ENCODE measurements around the gene COL18A1.
"Not testable (repeated sequence)": the region's sequence is repeated elsewhere in the genome, so short reads cannot be mapped to it uniquely, and the experiment has no call there.

The COL18A1 gene

DNA sequence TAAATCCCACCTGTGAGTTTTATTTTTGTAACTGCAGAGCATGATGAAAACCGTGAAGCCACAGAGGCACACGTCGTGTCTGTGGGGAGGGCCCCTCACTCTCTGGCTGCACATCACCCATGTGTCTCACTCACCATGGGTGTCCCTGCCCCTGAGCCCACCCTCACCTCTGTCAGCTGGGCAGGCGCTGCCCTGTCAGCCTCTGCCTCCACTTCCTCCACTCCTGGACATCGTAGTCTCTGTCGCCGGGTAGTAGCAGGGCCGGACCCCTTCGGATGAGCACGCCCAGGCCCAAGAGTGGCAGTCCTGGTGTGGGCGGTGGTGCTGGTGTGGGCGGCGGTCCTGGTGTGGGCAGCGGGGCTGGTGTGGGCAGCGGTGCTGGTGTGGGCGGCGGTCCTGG, 37.3 kb downstream of the COL18A1 start:
- TF ChIP-seq, protein P1, sequence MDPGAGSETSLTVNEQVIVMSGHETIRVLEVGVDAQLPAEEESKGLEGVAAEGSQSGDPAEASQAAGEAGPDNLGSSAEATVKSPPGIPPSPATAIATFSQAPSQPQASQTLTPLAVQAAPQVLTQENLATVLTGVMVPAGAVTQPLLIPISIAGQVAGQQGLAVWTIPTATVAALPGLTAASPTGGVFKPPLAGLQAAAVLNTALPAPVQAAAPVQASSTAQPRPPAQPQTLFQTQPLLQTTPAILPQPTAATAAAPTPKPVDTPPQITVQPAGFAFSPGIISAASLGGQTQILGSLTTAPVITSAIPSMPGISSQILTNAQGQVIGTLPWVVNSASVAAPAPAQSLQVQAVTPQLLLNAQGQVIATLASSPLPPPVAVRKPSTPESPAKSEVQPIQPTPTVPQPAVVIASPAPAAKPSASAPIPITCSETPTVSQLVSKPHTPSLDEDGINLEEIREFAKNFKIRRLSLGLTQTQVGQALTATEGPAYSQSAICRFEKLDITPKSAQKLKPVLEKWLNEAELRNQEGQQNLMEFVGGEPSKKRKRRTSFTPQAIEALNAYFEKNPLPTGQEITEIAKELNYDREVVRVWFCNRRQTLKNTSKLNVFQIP (CRISPR knock-in tag; IDR thresholded peaks at IDR 0.05; ENCODE audit: borderline replicate concordance, low read depth): no peak
- ATAC-seq: no peak

DNA sequence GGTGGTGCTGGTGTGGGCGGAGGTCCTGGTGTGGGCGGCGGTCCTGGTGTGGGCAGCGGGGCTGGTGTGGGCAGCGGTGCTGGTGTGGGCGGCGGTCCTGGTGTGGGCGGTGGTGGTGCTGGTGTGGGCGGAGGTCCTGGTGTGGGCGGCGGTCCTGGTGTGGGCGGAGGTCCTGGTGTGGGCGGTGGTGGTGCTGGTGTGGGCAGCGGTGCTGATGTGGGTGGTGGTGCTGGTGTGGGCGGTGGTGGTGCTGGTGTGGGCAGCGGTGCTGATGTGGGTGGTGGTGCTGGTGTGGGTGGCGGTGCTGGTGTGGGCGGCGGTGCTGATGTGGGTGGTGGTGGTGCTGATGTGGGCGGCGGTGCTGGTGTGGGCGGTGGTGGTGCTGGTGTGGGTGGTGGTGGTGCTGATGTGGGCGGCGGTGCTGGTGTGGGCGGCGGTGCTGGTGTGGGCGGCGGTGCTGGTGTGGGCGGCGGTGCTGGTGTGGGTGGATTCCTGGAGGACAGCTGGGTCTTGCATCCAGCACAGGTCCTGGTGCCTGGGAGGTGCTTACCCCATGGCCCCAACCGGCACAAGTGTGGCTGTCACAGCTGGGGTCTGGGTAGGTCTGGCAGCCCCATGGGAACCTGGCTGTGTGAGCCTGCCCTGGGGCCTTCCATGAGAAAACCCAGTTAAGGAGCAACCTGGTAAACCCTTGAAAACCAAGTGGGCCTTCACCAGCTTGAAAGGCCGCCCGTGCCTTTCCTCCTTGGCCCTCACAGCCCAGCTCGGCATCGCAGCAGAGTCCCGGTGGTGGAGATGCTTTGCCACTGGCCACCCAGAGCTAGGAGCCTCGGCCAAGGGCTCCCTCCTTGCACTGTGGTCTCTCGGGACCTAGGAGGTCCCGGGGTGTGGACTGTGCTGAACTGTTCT, 38.0 kb downstream of the COL18A1 start:
- ATAC-seq: not testable (repeated sequence)

DNA sequence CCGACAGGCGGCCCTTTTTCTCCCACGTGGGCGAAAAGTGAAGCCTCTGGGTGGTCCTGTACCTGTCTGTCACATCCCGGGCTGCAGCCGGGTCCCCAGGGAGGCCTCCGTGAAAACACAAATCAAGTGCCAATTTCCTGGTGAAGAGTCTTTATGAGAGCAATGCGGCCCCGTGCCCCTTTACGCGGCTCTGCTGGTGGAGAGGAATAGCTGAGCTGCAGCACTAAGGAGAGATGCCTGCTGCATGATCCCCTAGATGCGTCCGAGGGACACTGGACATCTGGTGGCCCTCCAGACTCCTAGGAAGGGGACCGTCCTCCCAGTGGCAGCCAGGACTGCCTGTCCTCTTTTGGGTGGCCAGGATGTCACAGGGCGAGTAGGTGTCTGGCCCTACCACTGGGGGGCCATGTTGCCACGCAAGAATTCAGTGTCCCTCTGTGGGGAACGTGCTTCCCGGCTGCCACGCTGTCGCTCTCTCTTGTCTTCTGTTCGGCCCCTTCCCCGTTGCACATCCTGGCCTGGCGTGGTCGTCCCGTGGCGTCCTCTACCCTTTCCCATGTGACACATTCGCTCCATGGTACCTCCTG, 38.7 kb downstream of the COL18A1 start:
- ATAC-seq: no peak
- TF ChIP-seq ESRRG (CRISPR knock-in tag; IDR thresholded peaks at IDR 0.05) (no peak), ZNF565 (CRISPR knock-in tag; conservative IDR thresholded peaks at IDR 0.05; ENCODE audit: low read depth) (no peak), CSDC2 (CRISPR knock-in tag; IDR thresholded peaks at IDR 0.05) (no peak), ARNTL (CRISPR knock-in tag; IDR thresholded peaks at IDR 0.05; ENCODE audit: borderline replicate concordance, low read depth) (no peak), ZNF70 (CRISPR knock-in tag; IDR thresholded peaks at IDR 0.05) (no peak), GLIS3 (CRISPR knock-in tag; IDR thresholded peaks at IDR 0.05) (no peak), ZFP3 (CRISPR knock-in tag; IDR thresholded peaks at IDR 0.05) (no peak), ZFP30 (CRISPR knock-in tag; IDR thresholded peaks at IDR 0.05) (no peak), RARB (CRISPR knock-in tag; IDR thresholded peaks at IDR 0.05) (no peak), TOX (CRISPR knock-in tag; IDR thresholded peaks at IDR 0.05; ENCODE audit: borderline replicate concordance) (no peak), PPARA (CRISPR knock-in tag; IDR thresholded peaks at IDR 0.05; ENCODE audit: borderline replicate concordance) (no peak), TCF4 (CRISPR knock-in tag; IDR thresholded peaks at IDR 0.05; ENCODE audit: borderline replicate concordance) (no peak), SNAI2 (CRISPR knock-in tag; IDR thresholded peaks at IDR 0.05) (no peak), OSR1 (CRISPR knock-in tag; IDR thresholded peaks at IDR 0.05) (no peak)
- TF ChIP-seq, protein P2, sequence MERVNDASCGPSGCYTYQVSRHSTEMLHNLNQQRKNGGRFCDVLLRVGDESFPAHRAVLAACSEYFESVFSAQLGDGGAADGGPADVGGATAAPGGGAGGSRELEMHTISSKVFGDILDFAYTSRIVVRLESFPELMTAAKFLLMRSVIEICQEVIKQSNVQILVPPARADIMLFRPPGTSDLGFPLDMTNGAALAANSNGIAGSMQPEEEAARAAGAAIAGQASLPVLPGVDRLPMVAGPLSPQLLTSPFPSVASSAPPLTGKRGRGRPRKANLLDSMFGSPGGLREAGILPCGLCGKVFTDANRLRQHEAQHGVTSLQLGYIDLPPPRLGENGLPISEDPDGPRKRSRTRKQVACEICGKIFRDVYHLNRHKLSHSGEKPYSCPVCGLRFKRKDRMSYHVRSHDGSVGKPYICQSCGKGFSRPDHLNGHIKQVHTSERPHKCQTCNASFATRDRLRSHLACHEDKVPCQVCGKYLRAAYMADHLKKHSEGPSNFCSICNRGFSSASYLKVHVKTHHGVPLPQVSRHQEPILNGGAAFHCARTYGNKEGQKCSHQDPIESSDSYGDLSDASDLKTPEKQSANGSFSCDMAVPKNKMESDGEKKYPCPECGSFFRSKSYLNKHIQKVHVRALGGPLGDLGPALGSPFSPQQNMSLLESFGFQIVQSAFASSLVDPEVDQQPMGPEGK (CRISPR knock-in tag; IDR thresholded peaks at IDR 0.05; ENCODE audit: borderline replicate concordance): no peak
- TF ChIP-seq, protein P3, sequence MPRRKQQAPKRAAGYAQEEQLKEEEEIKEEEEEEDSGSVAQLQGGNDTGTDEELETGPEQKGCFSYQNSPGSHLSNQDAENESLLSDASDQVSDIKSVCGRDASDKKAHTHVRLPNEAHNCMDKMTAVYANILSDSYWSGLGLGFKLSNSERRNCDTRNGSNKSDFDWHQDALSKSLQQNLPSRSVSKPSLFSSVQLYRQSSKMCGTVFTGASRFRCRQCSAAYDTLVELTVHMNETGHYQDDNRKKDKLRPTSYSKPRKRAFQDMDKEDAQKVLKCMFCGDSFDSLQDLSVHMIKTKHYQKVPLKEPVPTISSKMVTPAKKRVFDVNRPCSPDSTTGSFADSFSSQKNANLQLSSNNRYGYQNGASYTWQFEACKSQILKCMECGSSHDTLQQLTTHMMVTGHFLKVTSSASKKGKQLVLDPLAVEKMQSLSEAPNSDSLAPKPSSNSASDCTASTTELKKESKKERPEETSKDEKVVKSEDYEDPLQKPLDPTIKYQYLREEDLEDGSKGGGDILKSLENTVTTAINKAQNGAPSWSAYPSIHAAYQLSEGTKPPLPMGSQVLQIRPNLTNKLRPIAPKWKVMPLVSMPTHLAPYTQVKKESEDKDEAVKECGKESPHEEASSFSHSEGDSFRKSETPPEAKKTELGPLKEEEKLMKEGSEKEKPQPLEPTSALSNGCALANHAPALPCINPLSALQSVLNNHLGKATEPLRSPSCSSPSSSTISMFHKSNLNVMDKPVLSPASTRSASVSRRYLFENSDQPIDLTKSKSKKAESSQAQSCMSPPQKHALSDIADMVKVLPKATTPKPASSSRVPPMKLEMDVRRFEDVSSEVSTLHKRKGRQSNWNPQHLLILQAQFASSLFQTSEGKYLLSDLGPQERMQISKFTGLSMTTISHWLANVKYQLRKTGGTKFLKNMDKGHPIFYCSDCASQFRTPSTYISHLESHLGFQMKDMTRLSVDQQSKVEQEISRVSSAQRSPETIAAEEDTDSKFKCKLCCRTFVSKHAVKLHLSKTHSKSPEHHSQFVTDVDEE (CRISPR knock-in tag; IDR thresholded peaks at IDR 0.05): no peak
- TF ChIP-seq, protein P1 (CRISPR knock-in tag; IDR thresholded peaks at IDR 0.05; ENCODE audit: borderline replicate concordance, low read depth): no peak
- TF ChIP-seq, protein P4, sequence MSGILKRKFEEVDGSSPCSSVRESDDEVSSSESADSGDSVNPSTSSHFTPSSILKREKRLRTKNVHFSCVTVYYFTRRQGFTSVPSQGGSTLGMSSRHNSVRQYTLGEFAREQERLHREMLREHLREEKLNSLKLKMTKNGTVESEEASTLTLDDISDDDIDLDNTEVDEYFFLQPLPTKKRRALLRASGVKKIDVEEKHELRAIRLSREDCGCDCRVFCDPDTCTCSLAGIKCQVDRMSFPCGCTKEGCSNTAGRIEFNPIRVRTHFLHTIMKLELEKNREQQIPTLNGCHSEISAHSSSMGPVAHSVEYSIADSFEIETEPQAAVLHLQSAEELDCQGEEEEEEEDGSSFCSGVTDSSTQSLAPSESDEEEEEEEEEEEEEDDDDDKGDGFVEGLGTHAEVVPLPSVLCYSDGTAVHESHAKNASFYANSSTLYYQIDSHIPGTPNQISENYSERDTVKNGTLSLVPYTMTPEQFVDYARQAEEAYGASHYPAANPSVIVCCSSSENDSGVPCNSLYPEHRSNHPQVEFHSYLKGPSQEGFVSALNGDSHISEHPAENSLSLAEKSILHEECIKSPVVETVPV (CRISPR knock-in tag; IDR thresholded peaks at IDR 0.05): no peak
- TF ChIP-seq, protein P5, sequence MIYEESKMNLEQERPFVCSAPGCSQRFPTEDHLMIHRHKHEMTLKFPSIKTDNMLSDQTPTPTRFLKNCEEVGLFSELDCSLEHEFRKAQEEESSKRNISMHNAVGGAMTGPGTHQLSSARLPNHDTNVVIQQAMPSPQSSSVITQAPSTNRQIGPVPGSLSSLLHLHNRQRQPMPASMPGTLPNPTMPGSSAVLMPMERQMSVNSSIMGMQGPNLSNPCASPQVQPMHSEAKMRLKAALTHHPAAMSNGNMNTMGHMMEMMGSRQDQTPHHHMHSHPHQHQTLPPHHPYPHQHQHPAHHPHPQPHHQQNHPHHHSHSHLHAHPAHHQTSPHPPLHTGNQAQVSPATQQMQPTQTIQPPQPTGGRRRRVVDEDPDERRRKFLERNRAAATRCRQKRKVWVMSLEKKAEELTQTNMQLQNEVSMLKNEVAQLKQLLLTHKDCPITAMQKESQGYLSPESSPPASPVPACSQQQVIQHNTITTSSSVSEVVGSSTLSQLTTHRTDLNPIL (CRISPR knock-in tag; IDR thresholded peaks at IDR 0.05; ENCODE audit: low read depth): no peak
